LNCAP (cell line): Measurements from ENCODE around the gene DIAPH3.

ENCODE experiments used
- TF ChIP-seq, protein P1 (sequence below): fragments of 450-650 bp; IDR thresholded peaks from 2 replicates; pipeline ENCODE4 v1.5.1; 2017; ENCODE audit warnings: mild to moderate bottlenecking

DIAPH3 gene

DNA sequence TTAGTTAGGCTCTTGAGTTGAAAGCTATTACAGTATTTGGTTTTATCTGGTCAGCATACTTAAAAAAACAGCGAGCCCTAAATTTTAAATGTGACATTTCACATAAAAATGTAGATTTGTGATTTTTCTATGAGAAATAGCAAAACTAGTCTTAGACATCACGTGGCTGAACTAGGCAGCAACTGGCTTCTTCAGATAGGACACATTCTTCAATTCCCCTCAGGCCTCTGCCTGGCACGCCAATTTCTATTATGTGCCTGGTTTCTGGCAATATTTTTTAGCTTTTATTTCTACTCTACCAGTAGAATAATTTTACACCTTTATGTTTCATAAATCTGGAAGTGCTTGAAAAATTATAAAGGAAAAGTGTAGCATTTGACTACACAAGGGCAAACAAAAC is 433.7 kb downstream of the DIAPH3 start:
- TF ChIP-seq, protein P1, sequence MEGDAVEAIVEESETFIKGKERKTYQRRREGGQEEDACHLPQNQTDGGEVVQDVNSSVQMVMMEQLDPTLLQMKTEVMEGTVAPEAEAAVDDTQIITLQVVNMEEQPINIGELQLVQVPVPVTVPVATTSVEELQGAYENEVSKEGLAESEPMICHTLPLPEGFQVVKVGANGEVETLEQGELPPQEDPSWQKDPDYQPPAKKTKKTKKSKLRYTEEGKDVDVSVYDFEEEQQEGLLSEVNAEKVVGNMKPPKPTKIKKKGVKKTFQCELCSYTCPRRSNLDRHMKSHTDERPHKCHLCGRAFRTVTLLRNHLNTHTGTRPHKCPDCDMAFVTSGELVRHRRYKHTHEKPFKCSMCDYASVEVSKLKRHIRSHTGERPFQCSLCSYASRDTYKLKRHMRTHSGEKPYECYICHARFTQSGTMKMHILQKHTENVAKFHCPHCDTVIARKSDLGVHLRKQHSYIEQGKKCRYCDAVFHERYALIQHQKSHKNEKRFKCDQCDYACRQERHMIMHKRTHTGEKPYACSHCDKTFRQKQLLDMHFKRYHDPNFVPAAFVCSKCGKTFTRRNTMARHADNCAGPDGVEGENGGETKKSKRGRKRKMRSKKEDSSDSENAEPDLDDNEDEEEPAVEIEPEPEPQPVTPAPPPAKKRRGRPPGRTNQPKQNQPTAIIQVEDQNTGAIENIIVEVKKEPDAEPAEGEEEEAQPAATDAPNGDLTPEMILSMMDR = no peak

DNA sequence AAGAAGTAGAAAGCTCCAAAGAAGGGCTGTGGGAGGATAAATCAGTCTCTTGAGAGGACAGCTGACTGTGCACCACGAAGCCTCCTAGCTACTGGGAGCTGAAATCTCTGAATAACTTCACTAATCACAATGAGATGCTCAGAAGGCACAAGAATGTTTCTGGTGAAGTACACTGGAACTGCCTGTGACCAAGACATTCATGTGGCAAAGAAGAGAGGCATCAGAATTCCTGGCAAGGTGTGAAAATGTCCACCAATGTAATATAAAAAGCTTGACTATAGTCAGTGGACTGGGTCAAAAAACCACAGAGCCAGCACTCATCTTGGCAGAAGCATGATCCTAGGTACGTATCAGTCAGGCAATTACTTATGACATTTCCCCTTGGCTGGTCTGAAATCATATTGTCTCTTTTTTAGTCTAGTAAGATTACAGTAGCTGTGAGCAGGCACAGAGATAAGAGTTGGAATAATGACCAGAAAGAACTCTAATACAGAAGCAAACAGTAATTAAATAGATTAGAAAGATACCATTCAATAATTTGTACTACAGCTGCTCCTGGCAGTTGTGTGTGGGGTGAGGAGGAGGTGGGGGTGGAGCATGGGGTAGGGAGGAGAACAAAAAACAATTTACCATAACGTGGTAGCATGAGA is 434.7 kb downstream of the DIAPH3 start:
- TF ChIP-seq, protein P1 = no peak

DNA sequence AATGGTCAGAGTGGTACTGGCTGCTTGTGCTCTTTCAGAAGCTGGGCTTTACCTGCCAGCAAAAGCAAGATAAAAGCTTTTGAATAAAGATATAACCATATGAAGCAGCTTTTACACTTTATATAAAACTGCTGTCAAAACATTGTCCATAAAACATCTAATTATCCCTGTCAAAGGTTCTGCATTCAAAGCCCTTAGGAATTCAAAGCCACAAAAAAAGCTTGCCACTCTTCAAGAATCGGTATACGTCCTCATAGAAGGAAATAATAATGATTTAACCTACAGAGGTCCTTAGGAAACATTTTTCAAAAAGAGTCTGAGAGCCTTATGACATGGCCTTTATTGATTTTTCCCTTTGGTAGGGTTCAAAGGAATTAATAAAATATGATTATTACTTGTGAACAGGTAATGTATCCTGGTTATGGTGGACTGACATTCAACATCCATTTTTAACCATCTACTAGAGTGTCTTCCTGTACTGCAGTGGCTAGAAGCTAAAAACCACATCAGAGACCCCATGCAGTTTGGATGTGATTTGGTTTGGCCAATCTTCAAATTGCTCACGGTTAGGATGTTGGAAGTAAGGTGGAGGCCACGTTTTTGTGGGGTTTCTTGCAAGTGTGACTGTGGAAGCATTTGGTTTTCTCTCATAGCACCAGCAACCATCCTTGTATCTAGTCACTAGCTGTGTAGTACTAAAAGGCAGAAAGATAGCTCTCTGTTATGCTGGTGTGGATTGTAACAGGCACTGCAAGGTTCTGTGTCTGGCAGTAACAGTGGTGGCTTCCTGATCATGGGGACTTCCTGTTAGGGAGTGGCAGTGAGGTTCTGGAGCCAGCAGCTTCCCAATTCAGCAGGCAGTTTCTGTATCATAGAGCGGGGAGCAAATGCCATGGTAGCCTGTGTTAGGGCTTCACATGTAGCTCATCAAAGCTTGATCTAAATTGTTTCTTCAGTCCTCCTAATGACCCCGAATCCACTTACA is 441.5 kb downstream of the DIAPH3 start:
- TF ChIP-seq, protein P1 = no peak

DNA sequence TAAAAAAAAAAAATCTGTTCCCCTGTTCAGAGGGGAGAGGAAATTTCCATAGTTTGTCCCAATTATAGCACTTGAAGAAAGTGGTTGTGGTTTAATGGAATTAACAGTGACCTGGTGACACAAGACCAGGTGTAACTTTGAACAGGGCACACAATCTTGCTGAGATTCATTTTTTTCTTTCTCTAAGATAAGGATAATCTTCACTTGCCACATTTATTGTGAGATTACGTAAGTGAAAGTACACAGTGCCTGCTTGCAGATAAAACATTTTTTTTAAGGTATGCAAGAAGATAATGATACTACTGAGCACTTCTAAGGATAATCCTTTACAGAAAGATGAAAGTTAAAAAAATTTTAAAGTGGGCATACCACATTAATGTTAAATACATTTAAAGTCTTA is 448.1 kb downstream of the DIAPH3 start:
- TF ChIP-seq, protein P1 = no peak

DNA sequence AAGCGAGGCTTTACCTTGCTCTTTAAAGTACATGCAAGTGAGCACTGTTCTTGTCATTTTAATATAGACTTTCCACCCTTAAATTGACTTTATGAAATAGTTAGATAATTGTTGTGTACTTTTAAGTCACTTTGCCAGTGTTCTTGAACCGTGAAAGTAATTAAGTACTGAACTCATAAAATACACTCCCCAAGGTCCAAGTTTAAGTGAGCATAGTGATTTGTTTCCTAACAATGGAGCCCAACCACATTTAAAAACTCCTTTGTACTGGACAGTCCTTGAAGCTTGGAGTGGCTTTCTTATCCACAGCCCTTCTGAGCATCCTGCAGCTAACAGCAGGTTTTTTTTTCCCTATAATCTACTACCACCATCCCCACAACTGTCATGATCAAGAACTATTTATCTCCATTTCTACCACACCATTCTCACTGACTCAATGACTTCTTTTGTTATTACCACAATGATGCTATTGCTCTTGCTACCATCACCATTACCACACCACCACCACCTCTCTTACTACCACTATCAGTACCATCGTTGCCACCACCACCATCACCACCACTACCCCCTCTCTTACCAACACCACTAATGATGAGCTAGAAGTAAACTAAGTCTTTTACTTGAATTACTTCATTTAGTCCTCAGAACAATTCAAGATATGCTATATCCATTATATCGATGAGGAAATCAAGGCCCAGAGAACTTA is 452.6 kb downstream of the DIAPH3 start:
- TF ChIP-seq, protein P1 = no peak

DNA sequence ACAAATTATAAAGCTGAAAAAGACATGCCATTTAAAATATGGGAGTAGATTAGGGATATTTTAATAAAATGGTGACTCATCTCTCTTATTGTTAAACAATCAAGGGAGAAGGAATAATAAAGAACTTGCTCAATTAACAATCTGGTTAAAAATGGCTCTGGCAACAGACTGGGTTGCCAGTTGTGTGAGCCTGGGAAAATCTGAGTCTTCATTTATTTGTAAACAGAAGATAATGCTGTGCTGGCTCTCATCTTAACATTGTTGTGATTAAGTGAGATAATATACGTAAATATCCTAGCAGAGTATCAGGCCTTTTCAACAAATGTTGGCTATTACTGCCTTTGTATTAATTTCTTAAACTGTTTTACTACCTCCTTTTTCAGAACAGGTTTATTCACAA is 453.3 kb downstream of the DIAPH3 start:
- TF ChIP-seq, protein P1 = no peak
